Lower leg skin (tissue), 3 donors: Measurements from ENCODE around the gene CST9.

Experiments used
- POLR2A ChIP-seq, 2 donors: fragments of 450-650 bp; IDR thresholded peaks; one replicate each; pipeline ENCODE4 v1.6.1; 2016 to 2017; ENCODE audit warnings: antibody characterized with exemption in 2 of 2, mild to moderate bottlenecking in 1 of 2, moderate library complexity in 1 of 2
- TF ChIP-seq, protein P1 (sequence below), 3 donors: fragments of 450-650 bp; IDR thresholded peaks; one replicate each; pipeline ENCODE4 v1.5.1; 2016; ENCODE audit warnings: antibody characterized with exemption in 3 of 3, mild to moderate bottlenecking in 3 of 3, moderate library complexity in 2 of 3

DNA sequence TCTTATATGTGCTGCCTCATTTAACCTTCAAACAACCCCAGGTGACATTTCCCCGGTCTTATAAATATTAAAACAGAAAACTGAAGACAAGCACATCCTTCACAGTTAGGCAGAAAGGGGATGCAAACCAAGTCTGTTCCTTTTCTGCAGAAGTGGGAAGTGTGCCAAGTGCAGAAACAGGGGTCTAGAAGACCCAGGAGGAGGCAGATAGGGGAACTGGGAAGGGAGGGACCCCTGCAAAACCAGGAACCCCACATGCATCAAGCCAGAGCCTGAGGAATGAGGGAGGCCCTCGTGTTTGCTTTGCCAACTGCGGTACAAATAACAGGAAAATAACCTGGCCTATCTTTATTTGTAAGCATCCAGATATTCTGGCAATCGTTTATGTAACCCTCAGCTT lies 49.0 kb upstream of the CST9 start:
- TF ChIP-seq, protein P1, sequence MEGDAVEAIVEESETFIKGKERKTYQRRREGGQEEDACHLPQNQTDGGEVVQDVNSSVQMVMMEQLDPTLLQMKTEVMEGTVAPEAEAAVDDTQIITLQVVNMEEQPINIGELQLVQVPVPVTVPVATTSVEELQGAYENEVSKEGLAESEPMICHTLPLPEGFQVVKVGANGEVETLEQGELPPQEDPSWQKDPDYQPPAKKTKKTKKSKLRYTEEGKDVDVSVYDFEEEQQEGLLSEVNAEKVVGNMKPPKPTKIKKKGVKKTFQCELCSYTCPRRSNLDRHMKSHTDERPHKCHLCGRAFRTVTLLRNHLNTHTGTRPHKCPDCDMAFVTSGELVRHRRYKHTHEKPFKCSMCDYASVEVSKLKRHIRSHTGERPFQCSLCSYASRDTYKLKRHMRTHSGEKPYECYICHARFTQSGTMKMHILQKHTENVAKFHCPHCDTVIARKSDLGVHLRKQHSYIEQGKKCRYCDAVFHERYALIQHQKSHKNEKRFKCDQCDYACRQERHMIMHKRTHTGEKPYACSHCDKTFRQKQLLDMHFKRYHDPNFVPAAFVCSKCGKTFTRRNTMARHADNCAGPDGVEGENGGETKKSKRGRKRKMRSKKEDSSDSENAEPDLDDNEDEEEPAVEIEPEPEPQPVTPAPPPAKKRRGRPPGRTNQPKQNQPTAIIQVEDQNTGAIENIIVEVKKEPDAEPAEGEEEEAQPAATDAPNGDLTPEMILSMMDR (IDR thresholded peaks at IDR 0.05), result no peak
- no peak for TF ChIP-seq POLR2A (IDR thresholded peaks at IDR 0.05)
